Activated CD4-positive, alpha-beta T cell treated with anti-CD3 and anti-CD28 coated beads, Interleukin-2, Interleukin-6, amounts not matched to agents 100 ng/mL and 50 ng/mL, durations not matched to agents 16 hours and 8 hours (primary cell): Measurements from ENCODE around the gene PSRC1.
"Not testable (repeated sequence)": the region's sequence is repeated elsewhere in the genome, so short reads cannot be mapped to it uniquely, and the experiment has no call there.

ENCODE experiments used
- DNase-seq: peaks from one replicate; pipeline ENCODE4 v3.0.0-alpha.2; 2020

Gene PSRC1

GRCh38 chr1:109282952-109283747 lies at the start of gene PSRC1:
PSRC1 (minus strand) TSS chr1:109283145.
- peak; percentile 94 for DNase-seq

- DNase-seq = no peak
Observed at GRCh38 chr1:109331113-109331512, 48.2 kb upstream of the PSRC1 start.

GRCh38 chr1:109327285-109327684 lies 44.3 kb upstream of the PSRC1 start:
- no peak for DNase-seq

- DNase-seq = no peak
Observed at GRCh38 chr1:109322974-109323373, 40.0 kb upstream of the PSRC1 start.

- DNase-seq = no peak
Observed at GRCh38 chr1:109319114-109319513, 36.2 kb upstream of the PSRC1 start.

- DNase-seq = no peak
Observed at GRCh38 chr1:109316506-109316905, 33.6 kb upstream of the PSRC1 start.

- DNase-seq = no peak
Observed at GRCh38 chr1:109315288-109315687, 32.3 kb upstream of the PSRC1 start.

- no peak for DNase-seq
Observed at GRCh38 chr1:109314795-109315194, 31.9 kb upstream of the PSRC1 start.

GRCh38 chr1:109312978-109313775 lies 30.2 kb upstream of the PSRC1 start:
- DNase-seq = no peak

- DNase-seq = no peak
Observed at GRCh38 chr1:109312246-109312645, 29.3 kb upstream of the PSRC1 start.

- no peak for DNase-seq
Observed at GRCh38 chr1:109309347-109309746, 26.4 kb upstream of the PSRC1 start.

GRCh38 chr1:109307274-109308021 lies 24.5 kb upstream of the PSRC1 start:
- DNase-seq = no peak

GRCh38 chr1:109306832-109307273 lies 23.9 kb upstream of the PSRC1 start, which contains the start of gene MYBPHL:
MYBPHL (minus strand) TSS chr1:109307011; CDS start chr1:109306991, 20 bp downstream.
- DNase-seq = no peak

- DNase-seq = not testable (repeated sequence)
Observed at GRCh38 chr1:109305991-109306390, 23.0 kb upstream of the PSRC1 start.

- DNase-seq = no peak
Observed at GRCh38 chr1:109304226-109304920, 21.4 kb upstream of the PSRC1 start.

- no peak for DNase-seq
Observed at GRCh38 chr1:109301874-109302273, 18.9 kb upstream of the PSRC1 start.

GRCh38 chr1:109300650-109301151 lies 17.8 kb upstream of the PSRC1 start:
- DNase-seq = no peak

GRCh38 chr1:109299558-109300343 lies 16.8 kb upstream of the PSRC1 start:
- DNase-seq = no peak

GRCh38 chr1:109298666-109299557 lies 16.0 kb upstream of the PSRC1 start:
- no peak for DNase-seq

- DNase-seq = no peak
Observed at GRCh38 chr1:109296782-109297181, 13.8 kb upstream of the PSRC1 start.
